GM21825 (cell line): ENCODE data around the gene OR7G1.
"Not testable (repeated sequence)": the region's sequence is repeated elsewhere in the genome, so short reads cannot be mapped to it uniquely, and the experiment has no call there.

Experiments
- ATAC-seq: cut with Tn5 transposase; IDR thresholded peaks from one replicate; pipeline ENCODE4 v1.9.1; 2021; ENCODE audit warnings: mild to moderate bottlenecking, moderate library complexity; ENCODE audit not compliant: unreplicated experiment

The OR7G1 gene

DNA sequence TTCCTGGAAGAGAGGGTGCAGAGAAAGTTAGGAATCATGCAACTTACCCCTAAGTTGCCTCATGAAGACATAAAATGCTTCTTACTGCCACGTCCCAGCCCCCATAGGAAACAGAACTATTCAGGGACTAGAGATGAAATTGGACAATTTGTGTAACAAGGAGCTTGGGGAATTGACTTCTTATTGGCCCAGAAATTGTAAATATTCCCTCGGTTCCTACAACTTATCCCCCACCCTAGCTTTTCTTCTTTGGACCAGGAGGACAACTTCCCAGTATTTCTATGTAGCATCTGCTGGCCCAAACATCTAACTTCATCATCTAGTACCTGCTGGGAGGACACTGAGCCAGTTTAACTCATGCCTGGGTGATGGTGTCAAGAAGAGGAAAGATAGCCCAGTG lies 28.8 kb downstream of the OR7G1 start, which contains the start of gene OR1M1:
OR1M1 (plus strand) TSS at position 301 of the 400 bp plus-strand sequence. CDS start 6,184 bp downstream, outside the sequence.
- ATAC-seq: no peak

DNA sequence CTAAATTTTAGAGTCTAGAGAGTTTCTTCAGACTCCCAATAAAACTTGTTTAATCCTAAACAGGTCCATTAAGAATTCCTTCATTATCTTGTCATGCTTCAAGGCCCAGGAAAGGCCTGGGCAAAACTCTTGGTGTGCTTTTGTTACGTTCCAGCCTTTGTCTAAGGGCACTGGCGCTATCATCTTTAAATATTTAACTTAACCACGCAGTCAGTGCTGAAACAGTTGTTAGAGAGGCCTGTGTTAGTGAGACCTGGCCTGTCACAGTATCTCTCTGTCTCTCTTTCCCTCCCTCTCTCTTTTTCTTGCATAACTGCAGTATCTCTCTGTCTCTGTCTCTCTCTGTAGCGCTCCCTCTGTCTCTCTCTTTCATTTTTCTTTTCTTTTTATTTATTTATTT lies 36.9 kb downstream of the OR7G1 start:
- ATAC-seq: no peak

DNA sequence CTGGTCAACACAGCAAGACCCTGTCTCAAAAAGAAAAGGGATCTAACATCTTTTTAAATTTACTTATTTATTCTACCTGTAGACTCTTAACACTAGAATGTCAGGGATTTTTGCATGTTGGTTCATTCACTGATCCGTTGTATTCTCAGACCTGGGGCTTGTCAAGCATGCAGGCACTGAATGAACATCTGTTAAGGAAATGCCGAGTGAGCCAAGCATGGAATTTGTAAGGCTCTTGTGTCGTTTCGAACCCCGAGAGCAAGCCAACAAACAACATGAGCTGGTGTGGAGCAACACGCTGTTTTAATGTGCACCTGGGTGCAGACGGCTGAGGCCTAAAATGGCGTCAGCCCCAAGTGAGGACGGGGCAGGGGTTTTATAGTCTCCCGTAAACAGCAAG lies 38.7 kb downstream of the OR7G1 start:
- ATAC-seq: no peak

DNA sequence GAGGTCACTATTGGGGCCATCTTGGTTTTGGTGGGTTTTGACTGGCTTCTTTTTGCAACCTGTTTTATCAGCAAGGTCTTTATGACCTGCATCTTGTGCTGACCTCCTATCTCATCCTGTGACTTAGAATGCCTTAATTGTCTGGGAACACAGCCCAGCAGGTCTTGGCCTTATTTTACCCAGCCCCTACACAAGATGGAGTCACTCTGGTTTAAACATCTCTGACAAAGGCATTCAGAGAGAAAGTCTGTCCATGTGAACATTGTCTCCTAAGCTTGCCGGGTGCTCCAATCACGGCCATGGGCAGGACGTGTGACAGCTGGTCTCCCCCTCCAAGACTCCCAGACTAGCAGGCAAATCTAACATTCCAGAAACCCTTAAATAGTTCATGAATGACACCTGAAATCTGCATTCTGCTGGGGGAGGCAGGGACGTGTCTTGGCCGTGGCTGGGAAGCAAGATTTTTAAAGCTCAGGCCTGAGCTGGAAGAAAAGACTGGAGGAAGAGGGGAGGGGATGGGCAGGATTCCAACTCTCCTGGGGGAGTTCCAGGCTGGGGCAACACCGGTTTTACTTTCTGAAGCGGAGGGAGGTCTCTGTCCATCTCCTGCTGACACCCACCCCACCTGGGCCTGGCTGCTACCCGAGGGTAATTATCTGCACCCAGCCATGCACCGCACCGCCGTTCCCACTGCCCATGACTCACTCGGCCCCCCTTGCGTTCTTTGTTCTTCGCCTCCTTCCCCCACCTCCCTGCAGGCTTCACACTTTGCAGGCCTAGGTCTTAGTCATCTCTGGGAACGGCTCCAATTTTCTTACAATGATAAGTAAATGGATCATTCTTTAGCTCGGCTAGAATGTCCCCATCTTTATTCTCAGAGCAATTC lies 40.3 kb downstream of the OR7G1 start:
- no peak for ATAC-seq

DNA sequence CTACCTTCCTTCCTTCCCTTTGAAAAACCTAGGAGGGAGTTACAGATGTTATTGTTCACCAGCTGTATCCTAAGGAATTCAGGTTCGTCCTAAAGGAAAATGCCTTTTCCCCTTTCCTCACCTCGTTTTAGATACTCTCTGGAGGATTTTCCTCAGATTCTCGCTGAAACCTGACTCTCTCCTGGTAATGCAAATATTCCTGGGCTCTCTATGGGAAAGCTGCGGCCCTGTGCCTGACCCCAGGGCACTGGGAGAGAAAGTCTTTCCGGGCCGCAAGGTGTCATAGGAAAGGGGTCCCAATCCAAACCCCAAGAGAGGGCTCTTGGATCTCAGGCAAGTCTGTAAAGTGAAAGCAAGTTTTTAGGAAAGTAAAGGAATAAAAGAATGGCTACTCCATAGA lies 41.8 kb downstream of the OR7G1 start:
- no peak for ATAC-seq

DNA sequence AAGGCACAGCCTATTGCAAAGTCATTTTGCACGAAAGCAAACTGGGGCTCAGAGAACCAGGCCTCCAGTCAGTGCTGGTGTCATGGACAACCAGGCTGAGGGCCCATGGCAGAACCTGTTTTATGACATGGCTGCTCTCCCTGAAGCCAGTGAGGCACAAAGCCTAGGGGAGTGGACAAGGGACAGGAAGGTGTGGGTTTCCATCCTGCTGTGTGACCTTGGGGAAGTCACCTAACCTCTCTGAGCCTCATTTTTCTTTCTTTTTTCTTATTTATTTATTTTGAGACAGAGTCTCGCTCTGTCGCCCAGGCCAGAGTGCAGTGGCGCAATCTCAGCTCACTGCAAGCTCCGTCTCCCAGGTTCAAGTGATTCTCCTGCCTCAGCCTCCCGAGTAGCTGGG lies 43.8 kb downstream of the OR7G1 start:
- ATAC-seq: not testable (repeated sequence)

DNA sequence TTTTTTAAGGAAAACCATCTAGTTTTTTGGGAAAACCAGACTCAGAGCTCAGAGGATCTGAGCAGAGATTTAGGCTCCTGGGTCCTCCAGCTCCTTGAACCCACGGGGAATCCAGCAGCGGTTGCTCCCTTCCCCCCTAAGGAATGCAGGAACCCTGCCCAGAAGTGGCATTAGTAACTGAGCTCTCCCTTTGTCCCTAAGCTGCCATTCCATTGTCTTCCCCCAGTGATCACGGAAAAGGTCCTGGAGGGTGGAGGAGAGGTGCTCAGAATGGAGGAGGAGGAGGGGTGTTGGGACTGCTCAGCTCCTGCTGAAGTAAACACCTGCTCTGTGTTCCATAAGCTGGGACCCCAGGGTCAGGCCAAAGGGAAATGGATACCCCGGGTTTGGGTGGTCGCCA lies 45.5 kb downstream of the OR7G1 start:
- no peak for ATAC-seq

DNA sequence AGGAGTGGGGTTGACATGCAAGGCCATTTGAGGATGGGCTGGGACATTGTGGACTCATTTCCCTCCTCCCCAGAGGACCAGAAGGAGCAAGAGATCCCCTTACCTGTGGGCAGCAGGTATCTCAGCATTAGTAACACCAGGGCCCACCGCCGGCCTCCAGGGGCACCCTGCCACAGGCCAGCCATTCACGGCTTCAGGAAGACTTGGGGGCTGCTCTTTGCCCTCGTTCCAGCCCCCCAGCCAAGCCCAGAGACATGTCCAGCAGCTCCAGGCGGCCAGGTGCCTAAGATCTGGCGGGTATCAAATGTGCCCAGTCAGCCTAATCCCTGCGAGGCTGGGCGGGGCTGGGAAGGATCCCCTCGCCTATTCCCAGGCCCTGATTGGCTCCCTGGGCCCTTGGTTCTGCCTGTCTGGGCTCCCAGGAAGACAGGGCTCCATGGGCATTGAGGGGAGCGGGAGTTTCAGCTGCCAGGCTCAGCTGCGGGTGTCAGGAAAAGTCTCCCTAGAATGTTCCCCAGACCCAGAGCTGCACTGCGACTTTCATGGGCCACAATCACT lies 50.0 kb downstream of the OR7G1 start:
- ATAC-seq: no peak
